T-helper 1 cell (primary cell): ENCODE results near the gene CXCR3.
"Not testable (repeated sequence)": the region's sequence is repeated elsewhere in the genome, so short reads cannot be mapped to it uniquely, and the experiment has no call there.

Experiments used
- DNase-seq, 5 donors: peaks; one replicate each; pipeline ENCODE4 v3.0.0-alpha.2; 2012 to 2020

Gene CXCR3

DNA sequence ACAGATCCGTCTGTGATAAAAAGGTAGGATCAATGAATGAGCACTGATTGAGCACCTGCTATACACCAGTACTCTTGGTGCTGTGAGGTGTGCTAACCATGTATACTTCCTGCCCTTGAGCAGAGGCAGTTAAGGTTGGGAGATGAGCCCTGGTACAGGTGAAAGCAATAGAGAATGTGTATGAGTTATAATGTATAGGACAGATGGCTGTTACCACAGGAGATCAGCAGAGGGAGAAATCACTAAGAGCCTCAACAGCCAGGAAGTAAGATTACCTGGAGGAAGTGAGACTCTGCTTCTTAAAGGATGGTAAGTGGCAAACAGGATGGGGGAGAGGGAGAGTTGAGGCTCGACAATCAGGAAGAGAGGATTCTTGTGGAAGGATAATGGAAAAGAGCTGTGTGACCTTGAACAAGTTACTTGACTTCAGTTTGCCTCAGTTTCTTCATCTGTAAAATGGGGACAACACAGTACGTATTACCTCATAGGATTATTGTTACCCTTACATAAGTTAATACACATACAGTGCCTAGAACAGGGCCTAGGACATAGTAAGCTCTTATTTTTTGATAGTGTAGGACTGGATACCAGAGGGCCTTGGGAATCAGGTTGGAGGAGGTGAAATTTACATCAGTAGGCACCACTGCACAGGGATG is 9.1 kb downstream of the CXCR3 start:
- DNase-seq, result peak in 1 of 5 donors; percentile 45

DNA sequence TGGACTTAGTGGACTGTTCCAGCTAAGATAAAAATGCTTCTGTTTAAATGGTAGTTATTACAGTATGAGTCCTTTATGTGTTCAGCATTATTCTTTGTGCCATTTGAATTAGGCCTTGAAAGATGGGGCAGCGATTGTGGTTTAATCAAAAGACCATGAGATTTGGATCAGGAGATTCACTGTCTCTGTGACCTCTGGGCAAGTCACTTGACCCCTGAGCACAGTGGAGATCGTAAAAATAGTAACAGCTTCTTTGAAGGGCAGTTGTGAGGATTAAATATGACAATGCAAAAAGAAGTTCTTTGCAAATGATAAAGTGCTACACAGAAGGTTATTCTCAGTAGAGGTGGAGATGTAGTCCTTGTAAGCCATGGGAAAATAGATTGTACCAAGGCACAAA is 10.8 kb downstream of the CXCR3 start:
- DNase-seq, result no peak

DNA sequence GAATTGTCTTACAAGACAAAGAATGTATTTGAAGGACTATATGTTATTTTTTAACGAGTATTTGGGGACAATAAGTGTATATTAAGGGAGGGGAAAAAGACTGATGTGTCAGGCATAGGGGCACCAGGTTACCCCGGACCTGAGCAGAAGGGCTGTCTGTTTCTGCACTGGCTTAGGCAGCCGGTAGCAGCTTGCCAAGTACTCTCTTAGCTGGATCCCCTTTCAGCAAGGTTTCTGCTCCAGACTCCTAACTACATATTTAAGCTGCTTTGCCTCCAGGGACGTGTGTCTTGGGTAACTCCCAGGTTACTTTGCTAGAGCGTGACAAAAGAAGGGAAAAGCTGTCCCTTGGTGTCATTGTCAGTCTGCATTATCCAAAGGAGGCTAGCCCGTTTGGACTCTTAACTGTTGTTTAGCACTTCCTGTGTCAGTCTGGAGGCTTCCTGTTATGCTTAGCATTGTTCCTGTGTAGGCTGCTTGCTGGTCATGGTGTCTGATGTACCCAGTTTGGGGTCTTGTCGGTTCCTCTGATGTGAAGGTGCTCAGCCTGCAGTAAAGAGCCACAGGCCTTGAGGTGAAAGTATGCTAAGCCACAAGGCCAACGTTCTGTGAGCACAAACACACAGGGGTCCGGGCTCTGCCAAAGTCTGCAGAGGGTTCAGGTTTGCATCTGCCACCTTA is 11.6 kb downstream of the CXCR3 start:
- DNase-seq, result peak in 1 of 5 donors; percentile 56

DNA sequence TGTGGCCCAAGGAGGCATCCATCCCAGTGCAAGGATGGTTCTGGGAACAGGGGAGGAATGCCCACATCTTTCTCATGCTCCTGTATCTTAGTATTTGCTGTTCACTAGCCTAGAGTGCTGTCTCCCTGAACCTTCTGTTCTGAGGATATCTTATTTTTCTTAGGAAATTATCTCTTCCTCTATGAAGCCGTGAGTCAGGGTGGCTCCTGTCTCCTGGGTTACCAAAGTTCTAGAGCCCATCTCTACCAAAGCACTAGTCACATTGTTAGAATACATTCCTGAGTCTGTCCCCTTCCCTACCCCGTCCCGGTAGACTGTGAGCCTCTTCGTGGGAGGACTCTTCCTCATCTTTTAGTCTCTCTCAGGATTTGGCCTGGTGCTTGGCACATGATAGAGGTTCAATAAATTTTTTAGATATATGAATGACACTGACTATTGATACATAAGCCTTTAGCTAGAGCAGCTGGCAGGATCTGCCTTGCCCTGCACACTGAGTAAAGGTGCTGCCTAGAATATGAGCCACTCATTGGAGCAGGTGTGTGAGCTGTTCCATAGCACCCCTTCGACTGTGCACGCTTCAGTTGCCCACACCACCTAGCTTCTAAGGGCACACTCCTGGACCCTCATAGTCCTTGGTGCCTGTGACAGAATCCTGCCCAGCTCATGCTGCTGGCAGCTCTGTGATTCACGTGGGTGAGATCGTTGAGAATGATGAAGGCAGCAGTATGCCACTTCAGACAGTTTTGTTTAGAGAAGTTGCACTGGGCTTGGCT is 13.3 kb downstream of the CXCR3 start:
- no peak for DNase-seq

DNA sequence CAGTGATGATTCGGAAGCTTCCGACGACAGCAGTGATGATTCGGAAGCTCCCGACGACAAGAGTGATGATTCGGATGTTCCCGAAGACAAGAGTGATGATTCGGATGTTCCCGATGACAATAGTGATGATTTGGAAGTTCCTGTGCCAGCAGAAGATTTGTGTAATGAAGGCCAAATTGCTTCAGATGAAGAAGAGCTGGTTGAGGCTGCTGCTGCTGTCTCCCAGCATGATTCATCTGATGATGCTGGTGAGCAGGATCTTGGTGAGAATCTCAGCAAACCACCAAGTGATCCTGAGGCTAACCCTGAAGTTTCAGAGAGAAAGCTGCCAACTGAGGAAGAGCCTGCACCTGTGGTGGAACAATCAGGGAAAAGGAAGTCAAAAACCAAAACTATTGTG is 14.2 kb downstream of the CXCR3 start:
- DNase-seq, result no peak

GRCh38 chrX:71603618-71604017 is 14.7 kb downstream of the CXCR3 start:
- DNase-seq, result no peak

DNA sequence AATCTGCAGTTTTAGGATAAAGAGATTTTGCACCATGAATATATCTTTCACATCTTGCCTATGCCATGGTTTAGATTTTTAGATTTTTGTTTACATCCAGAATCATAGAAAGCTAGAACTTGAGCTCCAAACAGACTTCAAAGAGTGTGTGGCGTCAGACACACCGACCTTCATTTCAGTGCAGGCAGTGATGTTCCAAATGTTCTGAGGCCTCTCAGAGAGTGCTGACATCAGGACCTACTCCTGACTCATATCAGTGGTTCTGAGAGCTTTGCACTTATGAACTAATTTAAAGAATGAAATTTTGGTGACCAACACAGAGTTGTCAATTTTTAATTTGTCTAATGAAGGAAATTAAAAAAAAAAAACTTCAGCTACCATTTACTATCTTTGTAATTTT is 18.3 kb downstream of the CXCR3 start:
- no peak for DNase-seq

GRCh38 chrX:71593210-71593609 is 25.1 kb downstream of the CXCR3 start:
- not testable (repeated sequence) for DNase-seq

DNA sequence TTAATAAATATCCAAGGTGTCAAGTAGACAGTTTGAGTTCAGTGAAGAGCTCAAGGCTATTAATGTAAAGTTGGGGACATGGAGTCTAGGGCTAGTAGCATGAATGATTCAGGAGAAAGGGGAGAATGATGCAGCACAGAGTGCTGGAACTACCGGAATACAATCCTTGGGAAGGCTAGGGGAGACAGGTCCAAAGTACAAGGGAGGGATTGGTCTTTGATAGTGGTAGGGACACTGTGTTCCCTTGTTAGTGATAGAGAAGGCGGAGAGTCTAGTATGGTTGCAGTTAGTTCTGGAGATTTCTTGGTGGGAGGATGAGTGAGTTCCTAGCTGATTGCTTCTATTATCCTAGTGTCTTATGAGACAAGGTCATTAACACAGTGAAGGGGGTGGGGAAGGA is 31.4 kb downstream of the CXCR3 start:
- no peak for DNase-seq

GRCh38 chrX:71581210-71581609 is 37.1 kb downstream of the CXCR3 start:
- no peak for DNase-seq

DNA sequence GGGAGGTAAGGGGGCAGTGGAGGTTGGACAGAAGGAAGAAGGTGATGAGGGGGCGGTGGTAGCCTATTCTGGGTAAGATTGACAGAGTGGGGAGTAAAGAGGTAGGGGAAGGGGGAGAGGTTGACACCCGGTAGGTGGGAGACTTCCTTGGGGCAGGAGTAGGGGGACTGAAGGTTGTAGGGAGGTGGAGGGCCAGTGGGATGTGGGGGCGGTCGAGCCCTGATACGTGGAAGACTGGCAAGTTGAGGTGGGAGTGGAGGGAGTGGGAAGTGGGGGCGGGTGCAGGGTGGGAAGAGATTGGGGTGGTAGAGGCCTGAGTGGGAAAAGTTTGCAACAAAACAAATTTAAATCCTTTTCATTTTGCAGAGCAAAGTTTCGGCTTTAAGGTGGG is 38.3 kb downstream of the CXCR3 start:
- no peak for DNase-seq

DNA sequence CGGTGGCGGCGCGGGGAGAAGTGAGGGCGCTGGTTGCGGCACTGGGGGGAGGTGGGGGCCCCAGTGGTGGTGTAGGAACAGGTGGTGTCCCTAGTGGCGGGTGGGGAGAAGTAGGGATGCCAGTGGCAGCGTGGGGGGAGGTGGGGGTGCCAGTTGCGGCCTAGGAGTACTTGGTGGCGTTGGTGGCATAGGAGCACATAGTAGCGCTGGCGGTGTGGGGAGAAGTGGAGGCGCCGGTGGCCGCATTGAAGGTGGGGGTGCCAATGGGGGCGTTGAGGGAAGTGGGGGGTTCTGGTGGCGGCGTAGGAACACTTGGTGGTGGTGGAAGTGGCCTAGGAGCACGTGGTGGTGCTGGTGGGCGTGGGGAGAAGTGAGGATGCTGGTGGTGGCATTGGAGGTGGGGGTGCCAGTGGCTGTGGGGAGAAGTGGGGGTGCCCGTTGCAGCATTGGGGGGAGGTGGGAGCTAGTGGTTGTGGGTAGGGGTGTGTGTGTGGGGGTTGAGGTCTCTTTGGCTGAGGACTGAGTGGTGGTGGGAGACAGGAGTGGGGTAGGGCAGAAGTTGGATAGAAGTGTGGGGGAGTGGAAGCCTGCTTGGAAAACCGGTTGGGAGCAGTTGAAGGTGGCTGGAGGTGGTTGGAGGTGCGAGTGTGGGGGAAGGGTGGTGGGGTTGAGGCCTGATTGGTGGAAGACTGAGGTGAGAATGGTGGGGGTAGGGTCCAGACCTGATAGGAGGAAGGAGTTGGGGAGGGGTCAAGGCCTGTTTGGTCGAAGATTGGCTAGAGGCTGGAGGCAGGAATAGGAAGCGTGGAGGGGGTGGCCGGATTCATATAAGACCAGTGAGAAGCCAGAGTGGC is 38.9 kb downstream of the CXCR3 start:
- no peak for DNase-seq

DNA sequence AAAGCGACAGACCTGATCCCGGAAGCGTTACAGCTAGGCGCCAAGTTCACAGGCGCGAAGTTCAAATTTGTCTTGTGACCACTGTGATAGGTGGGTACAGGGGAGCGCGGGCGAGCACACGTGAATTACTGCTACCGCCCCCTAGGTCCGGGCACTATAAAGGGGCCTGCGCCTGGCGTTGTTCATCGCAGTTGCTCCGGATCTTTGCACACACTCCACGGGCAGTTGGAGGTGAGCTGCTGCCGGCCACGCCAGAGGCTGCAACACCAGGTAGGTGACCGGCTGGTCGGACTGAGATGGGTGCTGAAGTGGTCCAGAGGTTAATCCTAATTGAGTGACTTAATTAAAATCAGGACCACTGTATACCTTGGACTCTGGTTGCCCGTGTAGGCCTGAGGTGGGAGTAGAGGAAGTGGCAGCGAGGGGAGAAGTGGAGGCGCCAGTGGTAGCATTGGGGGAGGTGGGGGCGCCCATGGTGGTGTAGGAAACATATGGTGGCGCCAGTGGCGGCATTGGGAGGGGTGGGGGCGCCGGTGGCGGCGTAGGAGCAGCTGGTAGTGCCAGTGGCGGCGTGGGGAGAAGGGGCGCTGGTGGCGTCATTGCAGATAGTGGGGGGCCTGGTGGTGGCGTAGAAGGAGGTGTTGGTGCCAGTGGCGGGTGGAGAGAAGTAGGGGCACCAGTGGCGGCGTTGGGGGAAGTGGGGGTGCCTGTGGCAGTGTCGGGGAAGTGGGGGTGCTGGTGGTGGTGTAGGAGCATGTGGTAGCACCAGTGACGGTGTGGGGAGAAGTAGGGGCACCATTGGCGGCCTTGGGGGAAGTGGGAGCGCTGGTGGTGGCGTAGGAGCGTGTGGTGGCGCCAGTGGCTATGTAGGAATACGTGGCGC is 39.8 kb downstream of the CXCR3 start, which contains the start of gene GCNA:
Gene GCNA, plus strand, starts transcription at position 185 of the 883 bp plus-strand sequence. CDS start 2,385 bp downstream, outside the sequence.
- no peak for DNase-seq

DNA sequence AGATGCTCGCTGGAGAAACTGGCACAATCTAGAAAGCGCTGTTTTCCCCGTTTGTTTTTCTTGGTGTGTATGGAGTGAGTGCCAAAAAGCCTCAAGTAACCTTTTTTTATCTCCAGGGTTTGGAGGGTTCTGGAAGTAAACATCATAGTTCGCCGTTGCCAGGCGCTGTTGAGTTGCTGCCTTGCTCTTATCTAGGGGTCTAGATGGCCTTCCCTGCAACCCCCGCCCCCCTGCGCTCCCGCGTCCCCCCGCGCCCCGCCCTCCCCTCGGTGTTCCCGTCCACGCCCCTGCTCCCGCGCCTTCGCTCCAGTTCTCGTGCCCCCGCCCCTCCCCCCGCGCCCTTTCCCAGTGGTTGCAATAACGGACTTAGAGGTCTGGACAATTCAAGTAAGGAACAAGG is 40.6 kb downstream of the CXCR3 start:
- DNase-seq, result no peak

- no peak for DNase-seq
Observed at GRCh38 chrX:71573590-71573989, 44.7 kb downstream of the CXCR3 start.

DNA sequence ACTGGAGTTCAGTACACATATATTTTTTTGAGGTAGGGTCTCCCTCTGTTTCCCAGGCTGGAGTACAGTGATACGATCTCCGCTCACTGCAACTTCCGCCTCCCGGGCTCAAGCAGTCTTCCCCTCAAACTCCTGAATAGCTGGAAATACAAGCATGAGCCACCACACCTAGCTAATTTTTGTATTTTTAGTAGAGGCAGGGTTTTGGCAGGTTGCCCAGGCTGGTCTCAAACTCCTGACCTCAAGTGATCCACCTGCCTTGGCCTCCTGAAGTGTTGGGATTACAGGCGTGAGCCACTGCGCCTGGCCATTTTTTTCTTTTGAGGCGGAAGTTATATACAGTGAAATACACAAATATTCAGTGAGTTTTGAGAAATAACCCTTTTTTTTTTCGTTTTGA is 46.9 kb downstream of the CXCR3 start:
- not testable (repeated sequence) for DNase-seq
